Endothelial cell of umbilical vein (primary cell): Measurements from ENCODE around the gene MSL1. TPM values are rescaled to one million over a fixed set of nuclear protein-coding genes. Genes with fewer than 3 reads are reported as not detected.

Experiments used
- BruUV-seq: library from RNA; stranded (reverse); fragments of 400-500 nt; replicated peaks from 2 replicates; lab custom pipeline; 2021; lab: Mats Ljungman, UMichigan
- CTCF ChIA-PET: fragments of 300-600, 350-600 bp; sonication (Branson Sonifier 250); formaldehyde crosslinking; loops from one replicate; lab custom pipeline; 2021; ENCODE audit warnings: antibody characterized with exemption, inconsistent platforms; lab: Charles Lee
- POLR2A ChIA-PET: fragments of 300-600, 350-600 bp; sonication (Branson Sonifier 250); formaldehyde crosslinking; loops from one replicate; lab custom pipeline; 2021; ENCODE audit warnings: antibody characterized with exemption, inconsistent platforms; lab: Charles Lee
- DNase-seq: peaks from one replicate; pipeline ENCODE4 v3.0.0-alpha.2; 2011; ENCODE audit warnings: low read depth, low spot score
- FAIRE-seq: peaks from 2 replicates; lab custom pipeline; 2011; peaks lifted over from hg19 to GRCh38; lab: Jason Lieb, UNC
- H2AFZ ChIP-seq: 2 replicates; pipeline ENCODE4 v1.6.0; 2012; ENCODE audit warnings: low read depth, low read length, control low read depth, inconsistent platforms
- H3K27ac ChIP-seq: 2 replicates; pipeline ENCODE4 v1.5.1; 2011; ENCODE audit warnings: low read depth, mild to moderate bottlenecking, control low read depth, low read length, moderate library complexity; ENCODE audit not compliant: insufficient read depth
- H3K27me3 ChIP-seq, 2 experiments: 2 replicates each; pipeline versions ENCODE4 v1.6.0 to v1.6.1; 2011; ENCODE audit warnings: low read length in 2 of 2, mixed read lengths in 1 of 2; ENCODE audit not compliant: control insufficient read depth in 2 of 2, insufficient read depth in 2 of 2
- H3K36me3 ChIP-seq, 2 experiments: 2 replicates in 1 of 2; 3 replicates in 1 of 2; pipeline ENCODE4 v1.5.1; 2011; ENCODE audit warnings: low read length in 2 of 2, mild to moderate bottlenecking in 1 of 2, moderate library complexity in 1 of 2; ENCODE audit not compliant: control insufficient read depth in 2 of 2, insufficient read depth in 2 of 2; ENCODE audit errors: extremely low read depth in 1 of 2
- H3K4me1 ChIP-seq: 3 replicates; pipeline ENCODE4 v1.5.1; 2011; ENCODE audit warnings: mild to moderate bottlenecking, low read length; ENCODE audit not compliant: control insufficient read depth, insufficient read depth; ENCODE audit errors: extremely low read depth
- H3K4me2 ChIP-seq: 2 replicates; pipeline ENCODE4 v1.6.1; 2011; ENCODE audit warnings: low read length, control low read depth, mixed read lengths; ENCODE audit not compliant: insufficient read depth
- H3K4me3 ChIP-seq, 3 experiments: fragments of 200-600 bp in 1 of 3; sonication (generic), shearing (Covaris generic) in 1 of 3; replicated peaks in 1 of 3; 2 replicates each; pipeline ENCODE4 v1.5.1; 2011 to 2016; ENCODE audit warnings: control low read depth in 3 of 3, low read length in 3 of 3, mild to moderate bottlenecking in 2 of 3, inconsistent platforms in 1 of 3, low read depth in 1 of 3, moderate library complexity in 1 of 3; ENCODE audit not compliant: insufficient read depth in 1 of 3
- H3K79me2 ChIP-seq: 2 replicates; pipeline ENCODE4 v1.6.0; 2012; ENCODE audit warnings: low read length, inconsistent platforms; ENCODE audit not compliant: control insufficient read depth, insufficient read depth
- H3K9ac ChIP-seq: replicated peaks from 2 replicates; pipeline ENCODE3; 2011; ENCODE audit warnings: low read length, control low read depth; ENCODE audit not compliant: insufficient read depth; ENCODE audit errors: extremely low read depth
- H3K9me1 ChIP-seq: replicated peaks from 3 replicates; pipeline ENCODE4 v1.6.0; 2011; ENCODE audit warnings: mild to moderate bottlenecking, low read length; ENCODE audit not compliant: control insufficient read depth, insufficient read depth; ENCODE audit errors: extremely low read depth
- H3K9me3 ChIP-seq: replicated peaks from 2 replicates; pipeline ENCODE4 v1.5.1; 2012; ENCODE audit warnings: low read length, inconsistent platforms; ENCODE audit not compliant: control insufficient read depth, insufficient read depth
- H4K20me1 ChIP-seq: replicated peaks from 2 replicates; pipeline ENCODE3; 2011; ENCODE audit warnings: mild to moderate bottlenecking, low read length; ENCODE audit not compliant: control insufficient read depth, insufficient read depth; ENCODE audit errors: extremely low read depth
- CTCF ChIP-seq, 2 donors: IDR thresholded peaks; 1 replicate in 1 of 2; 2 replicates in 1 of 2; pipeline ENCODE4 v1.5.1; 2011; ENCODE audit warnings: low read length in 2 of 2, mild to moderate bottlenecking in 2 of 2, moderate library complexity in 2 of 2, control low read depth in 1 of 2, inconsistent platforms in 1 of 2, low read depth in 1 of 2; ENCODE audit not compliant: insufficient read depth in 1 of 2; ENCODE audit errors: extremely low read depth in 1 of 2
- EZH2 ChIP-seq: IDR thresholded peaks from 2 replicates; pipeline ENCODE4 v1.6.1; 2012; ENCODE audit warnings: borderline replicate concordance, low read depth, mild to moderate bottlenecking, moderate library complexity, low read length, inconsistent platforms; ENCODE audit not compliant: severe bottlenecking
- FOS ChIP-seq: IDR thresholded peaks from 2 replicates; pipeline ENCODE4 v1.6.1; 2011; ENCODE audit warnings: mild to moderate bottlenecking, low read length, moderate library complexity, borderline replicate concordance; ENCODE audit not compliant: insufficient read depth
- GATA2 ChIP-seq: IDR thresholded peaks from 2 replicates; pipeline ENCODE4 v1.7.0; 2011; ENCODE audit warnings: low read depth, mild to moderate bottlenecking, moderate library complexity, mixed read lengths, low read length; ENCODE audit not compliant: insufficient read length, insufficient read depth
- JUN ChIP-seq: IDR thresholded peaks from 2 replicates; pipeline ENCODE4 v1.6.1; 2011; ENCODE audit warnings: borderline replicate concordance, low read depth; ENCODE audit not compliant: insufficient read length, insufficient read depth
- MAX ChIP-seq: IDR thresholded peaks from 2 replicates; pipeline ENCODE4 v1.6.1; 2011; ENCODE audit not compliant: insufficient read depth, insufficient read length
- MYC ChIP-seq: IDR thresholded peaks from one replicate; pipeline ENCODE4 v1.6.1; 2011; ENCODE audit warnings: mild to moderate bottlenecking, low read depth, low read length
- POLR2A ChIP-seq: IDR thresholded peaks from 2 replicates; pipeline ENCODE4 v1.6.1; 2012; ENCODE audit warnings: low read depth, mild to moderate bottlenecking, control low read depth, low read length
- POLR2AphosphoS5 ChIP-seq: IDR thresholded peaks from 2 replicates; pipeline ENCODE4 v1.6.1; 2012; ENCODE audit warnings: low read depth, mild to moderate bottlenecking, control low read depth, low read length, moderate library complexity; ENCODE audit not compliant: insufficient read depth
- dilution Hi-C: fragments of 300-500 bp; cut with MboI; formaldehyde crosslinking; loops from one replicate; pipeline ENCODE4 v1.15.0; 2019; ENCODE audit warnings: low sequenced_read_pairs; ENCODE audit not compliant: extremely low pct_ligation_motif_present
- intact Hi-C: fragments of 100-400 bp; cut with micrococcal nuclease; formaldehyde crosslinking; loops from one replicate; pipeline ENCODE4 v1.10.0; 2022
- polyA plus RNA-seq, 4 experiments: library from polyadenylated mRNA; depleted of rRNA in 3 of 4; stranded (reverse) in 3 of 4; unstranded in 1 of 4; fragments of >200 nt; gene quantifications; 2 replicates each; pipeline versions ENCODE4 v1.2.1 to v1.2.3, GENCODE V29; 2011 to 2012; ENCODE audit warnings: missing spikeins in 1 of 4
- total RNA-seq: library from RNA; stranded (reverse); gene quantifications from 2 replicates; pipeline ENCODE4 v1.2.3, GENCODE V29; 2021

MSL1 gene
- total and polyA plus RNA-seq, 2 donors (not counting 3 experiments of a cell fraction or from before 2014, with no cell fraction given): 30.9 to 95.0 TPM

DNA sequence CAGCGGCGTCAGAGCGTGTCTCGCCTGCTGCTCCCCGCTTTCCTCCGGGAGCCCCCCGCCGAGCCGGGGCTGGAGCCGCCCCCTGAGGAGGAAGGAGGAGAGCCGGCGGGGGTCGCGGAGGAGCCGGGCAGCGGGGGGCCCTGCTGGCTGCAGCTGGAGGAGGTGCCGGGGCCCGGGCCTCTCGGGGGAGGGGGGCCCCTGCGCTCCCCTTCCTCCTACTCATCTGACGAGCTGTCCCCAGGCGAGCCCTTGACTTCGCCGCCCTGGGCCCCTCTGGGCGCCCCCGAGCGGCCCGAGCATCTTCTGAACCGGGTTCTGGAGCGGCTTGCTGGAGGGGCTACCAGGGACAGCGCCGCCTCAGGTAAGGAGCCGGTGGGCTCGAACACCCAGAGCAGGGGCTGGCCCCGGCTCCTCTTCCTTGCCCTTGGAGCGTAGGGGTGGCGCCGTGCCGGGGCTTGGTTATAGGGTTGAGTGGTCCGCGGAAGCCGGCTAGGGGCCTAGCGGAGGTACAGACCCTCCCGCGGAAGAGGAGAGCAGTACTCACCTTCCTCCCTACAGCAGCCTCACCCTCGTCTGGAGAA, 56.3 kb downstream of the MSL1 start:
- dilution Hi-C loops (no loop called here), intact Hi-C loops (no loop called here)
- Histone ChIP-seq H3K79me2 (no peaks in the 10 kb centered on the region), H2AFZ (no peak overlapping the region), H3K27ac (no peak overlapping the region), H3K36me3 (peaks cover 0 to 13% of the 10 kb centered on the region in 2 experiments), H3K27me3 (no peaks in the 10 kb centered on the region), H3K9ac (no peak overlapping the region), H3K9me1 (no peaks in the 10 kb centered on the region), H3K4me2 (no peak overlapping the region), H3K4me1 (peaks cover 3% of the 10 kb centered on the region), H3K4me3 (no peak overlapping the region), H3K9me3 (no peaks in the 10 kb centered on the region), H4K20me1 (no peaks in the 10 kb centered on the region)
- DNase-seq (no peak), FAIRE-seq (no peak)
- ChIA-PET CTCF (interaction anchor here (0.8 to 1.1 kb wide), 3 partner anchors 10 to 16 kb away, joined by 3 to 4 read pairs (median 3); no protein-coding TSS in a partner anchor), POLR2A (no interaction called here)
- no TSS peak for BruUV-seq
- TF ChIP-seq JUN (no peak), MAX (no peak), EZH2 (no peak), MYC (no peak), GATA2 (no peak), POLR2A (no peak), FOS (no peak), POLR2AphosphoS5 (no peak), CTCF (IDR thresholded peaks at IDR 0.05; ENCODE audit: extremely low read depth in 1 of 2, insufficient read depth in 1 of 2, low read depth in 1 of 2, low read length in 2 of 2) (no peak)
